Thoracic aorta (tissue), 2 donors: ENCODE measurements around the gene MAN2B2. TPM values are rescaled to one million over a fixed set of nuclear protein-coding genes. Genes with fewer than 3 reads are reported as not detected.

Source experiments
- ATAC-seq: fragments of 150-250 bp; one replicate; pipeline ENCODE4 v1.8.0; 2017; ENCODE audit warnings: low read depth; ENCODE audit not compliant: insufficient number of reproducible peaks, low FRiP score
- DNase-seq: peaks from one replicate; pipeline ENCODE4 v3.0.0-alpha.2; 2020; ENCODE audit warnings: low spot score
- H3K27ac ChIP-seq, 2 donors: fragments of 200-600 bp; sonication (generic); 1 replicate in 1 of 2; 2 replicates in 1 of 2; pipeline ENCODE4 v1.5.1; 2016; ENCODE audit warnings: mild to moderate bottlenecking in 2 of 2, moderate library complexity in 2 of 2
- H3K27me3 ChIP-seq: fragments of 200-600 bp; sonication (generic); replicated peaks from 2 replicates; pipeline ENCODE4 v1.6.0; 2016; ENCODE audit warnings: mild to moderate bottlenecking; ENCODE audit not compliant: insufficient read depth
- H3K36me3 ChIP-seq: fragments of 200-600 bp; sonication (generic); one replicate; pipeline ENCODE4 v1.5.1; 2016
- H3K4me1 ChIP-seq, 2 donors: fragments of 200-600 bp; sonication (generic); 1 replicate in 1 of 2; 2 replicates in 1 of 2; pipeline versions ENCODE4 v1.5.1 to v1.6.0; 2016; ENCODE audit warnings: low read depth in 2 of 2, mild to moderate bottlenecking in 1 of 2; ENCODE audit not compliant: control insufficient read depth in 1 of 2
- H3K4me3 ChIP-seq: fragments of 200-600 bp; sonication (generic); 2 replicates; pipeline ENCODE4 v1.5.1; 2016; ENCODE audit warnings: mild to moderate bottlenecking
- H3K9me3 ChIP-seq: fragments of 200-600 bp; sonication (generic); 2 replicates; pipeline ENCODE4 v1.5.1; 2016
- total RNA-seq, 2 donors: library from RNA; depleted of rRNA; stranded (reverse); fragments of >200 nt; gene quantifications; one replicate each; pipeline versions ENCODE4 v1.1.0 to v1.2.3, GENCODE V29; 2016
- TF ChIP-seq, protein P1 (sequence below): fragments of 200-600 bp; sonication (generic); IDR thresholded peaks from one replicate; pipeline ENCODE4 v1.5.1; 2019; ENCODE audit warnings: antibody characterized with exemption

The MAN2B2 gene
- total RNA-seq, 2 donors from 2014 or later: 77.1 to 94.1 TPM

DNA sequence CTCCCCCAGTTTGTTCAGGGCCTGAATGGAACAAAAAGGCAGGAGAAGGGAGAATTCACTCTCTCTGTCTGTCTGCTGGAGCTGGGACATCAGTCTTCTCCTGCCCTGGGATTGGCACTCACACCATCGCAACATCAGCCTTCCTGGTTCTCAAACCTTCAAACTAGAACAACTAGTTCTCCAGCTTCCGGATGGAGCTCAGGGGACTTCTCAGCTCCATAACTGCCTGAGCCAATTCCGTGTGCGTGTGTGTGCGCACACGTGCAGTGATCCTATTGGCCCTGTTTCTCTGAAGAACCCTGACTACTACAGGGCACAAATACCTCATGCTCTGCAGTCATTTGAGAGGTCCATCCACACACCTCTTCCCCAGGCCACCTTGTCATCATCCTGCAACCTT, 18.7 kb upstream of the MAN2B2 start:
- Histone ChIP-seq H3K4me3 (no peak overlapping the region), H3K36me3 (no peaks in the 10 kb centered on the region), H3K9me3 (peaks cover 7% of the 10 kb centered on the region), H3K27ac (no peak overlapping the region), H3K4me1 (no peaks in the 10 kb centered on the region), H3K27me3 (no peaks in the 10 kb centered on the region)
- ATAC-seq (no peak), DNase-seq (no peak)
- TF ChIP-seq, protein P1, sequence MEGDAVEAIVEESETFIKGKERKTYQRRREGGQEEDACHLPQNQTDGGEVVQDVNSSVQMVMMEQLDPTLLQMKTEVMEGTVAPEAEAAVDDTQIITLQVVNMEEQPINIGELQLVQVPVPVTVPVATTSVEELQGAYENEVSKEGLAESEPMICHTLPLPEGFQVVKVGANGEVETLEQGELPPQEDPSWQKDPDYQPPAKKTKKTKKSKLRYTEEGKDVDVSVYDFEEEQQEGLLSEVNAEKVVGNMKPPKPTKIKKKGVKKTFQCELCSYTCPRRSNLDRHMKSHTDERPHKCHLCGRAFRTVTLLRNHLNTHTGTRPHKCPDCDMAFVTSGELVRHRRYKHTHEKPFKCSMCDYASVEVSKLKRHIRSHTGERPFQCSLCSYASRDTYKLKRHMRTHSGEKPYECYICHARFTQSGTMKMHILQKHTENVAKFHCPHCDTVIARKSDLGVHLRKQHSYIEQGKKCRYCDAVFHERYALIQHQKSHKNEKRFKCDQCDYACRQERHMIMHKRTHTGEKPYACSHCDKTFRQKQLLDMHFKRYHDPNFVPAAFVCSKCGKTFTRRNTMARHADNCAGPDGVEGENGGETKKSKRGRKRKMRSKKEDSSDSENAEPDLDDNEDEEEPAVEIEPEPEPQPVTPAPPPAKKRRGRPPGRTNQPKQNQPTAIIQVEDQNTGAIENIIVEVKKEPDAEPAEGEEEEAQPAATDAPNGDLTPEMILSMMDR: no peak

DNA sequence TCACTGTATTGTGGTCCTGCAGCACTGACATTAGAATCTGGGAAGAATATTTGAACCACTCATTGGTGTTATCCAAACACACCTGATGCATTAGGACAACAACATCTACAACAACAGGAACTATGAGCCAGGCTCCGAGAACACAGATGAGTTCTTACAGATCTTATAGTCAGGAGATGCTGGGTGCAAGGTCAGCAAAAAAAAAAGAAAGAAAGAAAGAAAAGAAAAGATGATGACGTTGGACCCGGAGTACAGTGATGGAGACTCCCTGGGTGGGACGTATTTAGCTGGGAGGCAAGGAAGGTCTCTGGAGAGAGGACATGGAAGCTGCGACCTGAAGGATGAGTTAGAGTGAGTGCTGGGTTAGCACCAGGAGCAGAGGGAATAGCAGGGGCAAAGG, 17.8 kb upstream of the MAN2B2 start:
- H3K27me3 ChIP-seq: no peaks in the 10 kb centered on the region

DNA sequence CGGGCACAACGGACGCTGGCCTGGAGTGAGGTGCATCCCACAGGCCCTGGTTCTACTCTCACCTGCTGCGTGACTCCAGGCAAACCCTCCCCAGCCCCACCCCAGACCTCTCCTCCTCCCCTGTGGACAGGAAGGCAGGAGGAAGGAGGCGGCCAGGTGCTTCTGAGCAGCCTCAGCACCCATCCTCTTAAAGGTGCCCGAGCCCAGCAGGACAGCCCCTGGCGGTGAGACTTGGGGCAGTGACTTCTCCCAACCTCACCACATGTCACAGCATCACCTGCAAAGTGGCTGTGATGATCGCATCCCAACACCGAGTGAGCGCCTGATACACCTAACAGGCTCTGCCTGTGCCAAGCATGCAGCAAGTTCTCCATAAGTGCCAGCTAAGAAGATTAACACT, 17.1 kb upstream of the MAN2B2 start:
- ATAC-seq (no peak), DNase-seq (no peak)
- TF ChIP-seq, protein P1: no peak

More for the DNA sequence above, 17.8 kb upstream of the MAN2B2 start:
- ATAC-seq: no peak
- TF ChIP-seq, protein P1: no peak
- Histone ChIP-seq H3K36me3 (no peaks in the 10 kb centered on the region), H3K4me1 (no peaks in the 10 kb centered on the region), H3K9me3 (no peaks in the 10 kb centered on the region), H3K27ac (no peak overlapping the region), H3K4me3 (no peak overlapping the region)
- DNase-seq: no peak

DNA sequence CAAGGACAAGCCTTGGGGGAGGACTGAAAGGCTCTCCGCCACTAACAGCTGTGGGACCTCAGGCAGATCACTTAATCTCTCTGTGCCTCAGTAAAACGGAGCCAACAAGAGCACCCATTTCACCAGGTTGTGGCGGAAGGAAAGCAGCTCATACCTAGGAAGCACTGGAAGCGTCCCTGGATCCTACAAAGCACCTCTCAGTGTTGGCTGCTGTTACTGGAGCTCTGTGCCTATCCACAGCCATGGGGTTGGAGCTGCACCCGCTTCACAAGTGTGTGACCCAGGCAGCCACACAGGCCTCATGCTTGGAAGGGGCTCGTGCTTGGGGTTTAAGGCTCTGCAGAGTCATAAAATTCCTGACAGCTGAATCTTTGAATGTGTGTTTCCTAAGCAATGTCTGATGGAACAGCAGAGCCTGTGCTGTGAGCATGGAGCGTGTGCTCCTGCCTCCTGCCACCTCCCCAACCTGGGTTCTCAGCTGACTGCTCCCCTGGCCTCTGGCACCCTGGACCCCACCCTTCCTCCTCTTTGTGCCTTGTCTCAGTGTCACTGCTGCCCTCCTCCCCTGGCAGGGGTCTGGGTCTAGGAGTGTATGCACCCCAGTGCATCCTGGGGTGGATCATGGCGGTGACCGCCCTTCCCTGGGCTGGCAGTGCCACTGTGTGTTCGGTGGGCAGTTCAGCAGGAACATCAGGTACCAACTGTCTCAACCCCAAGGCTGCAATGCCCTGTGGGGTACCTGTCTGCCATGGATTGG, 14.4 kb upstream of the MAN2B2 start:
- ATAC-seq (no peak), DNase-seq (no peak)
- TF ChIP-seq, protein P1: no peak
- peaks cover 5 to 16% of the 10 kb centered on the region in 2 donors for H3K4me1 ChIP-seq
- peaks cover 10% of the 10 kb centered on the region for H3K27me3 ChIP-seq
- no peaks in the 10 kb centered on the region for H3K9me3 ChIP-seq
- no peak overlapping the region for H3K4me3 ChIP-seq
- no peaks in the 10 kb centered on the region for H3K36me3 ChIP-seq
- no peak overlapping the region for H3K27ac ChIP-seq

More for the DNA sequence above, 17.1 kb upstream of the MAN2B2 start:
- H3K36me3 ChIP-seq: no peaks in the 10 kb centered on the region
- no peaks in the 10 kb centered on the region for H3K9me3 ChIP-seq
- no peaks in the 10 kb centered on the region for H3K27me3 ChIP-seq
- no peak overlapping the region for H3K27ac ChIP-seq
- no peak overlapping the region for H3K4me3 ChIP-seq
- H3K4me1 ChIP-seq: peaks cover under 1 to 3% of the 10 kb centered on the region in 2 donors

DNA sequence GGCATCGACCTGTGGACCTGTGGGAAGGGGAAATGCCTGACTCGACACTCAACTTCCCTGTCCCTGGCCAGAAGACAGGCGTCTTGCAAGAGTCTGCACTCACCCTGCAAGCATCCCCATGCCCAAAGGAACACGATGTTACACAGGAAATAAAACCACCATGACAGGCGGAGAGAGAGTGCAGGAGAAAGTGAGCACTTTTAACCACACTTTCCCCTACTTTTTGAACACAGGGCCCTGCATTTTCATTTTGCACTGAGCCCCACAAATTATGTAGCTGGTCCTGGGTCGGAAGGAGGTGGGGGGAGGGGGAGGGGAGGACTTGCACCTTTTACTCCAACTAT, 13.8 kb upstream of the MAN2B2 start:
- Histone ChIP-seq H3K4me3 (no peak overlapping the region), H3K27me3 (peaks cover 10% of the 10 kb centered on the region), H3K27ac (no peak overlapping the region), H3K4me1 (peaks cover 5 to 16% of the 10 kb centered on the region in 2 donors), H3K36me3 (no peaks in the 10 kb centered on the region), H3K9me3 (no peaks in the 10 kb centered on the region)
- DNase-seq: no peak
- TF ChIP-seq, protein P1: no peak
- no peak for ATAC-seq
